K562 (cell line): Measurements from ENCODE around the gene GPR107. TPM values are rescaled to one million over a fixed set of nuclear protein-coding genes. Genes with fewer than 3 reads are reported as not detected.

Experiments
- ATF1 ChIP-seq, 2 experiments: fragments of 450-650 bp in 1 of 2; IDR thresholded peaks; 2 replicates each; pipeline ENCODE4 v1.6.1; 2016; ENCODE audit warnings: missing compliant biosample characterization in 1 of 2, missing genetic modification characterization in 1 of 2
- REST ChIP-seq, 2 experiments: fragments of 450-650 bp; formaldehyde crosslinking in 1 of 2; IDR thresholded peaks; 2 replicates each; pipeline versions ENCODE4 v1.4.0 to v1.6.1; 2014 to 2020; ENCODE audit warnings: mild to moderate bottlenecking in 2 of 2, borderline replicate concordance in 1 of 2, low read depth in 1 of 2
- SMC3 ChIP-seq: conservative IDR thresholded peaks from 2 replicates; pipeline ENCODE4 v1.6.1; 2011; ENCODE audit warnings: low read depth, low read length, improper control_type of control experiment; ENCODE audit not compliant: insufficient read depth
- polyA plus RNA-seq, 8 experiments: library from polyadenylated mRNA; depleted of rRNA in 4 of 8; stranded (reverse) in 5 of 8; unstranded in 3 of 8; fragments of >200 nt; fragmentation: Nextera tagmentation in 2 of 8; fragmentation: Illumina TruSeq in 1 of 8; extraction: Ambion mirVana in 2 of 8; extraction: Trizol in 1 of 8; gene quantifications; 2 replicates each; pipeline versions ENCODE4 v1.2.1 to v1.2.3, GENCODE V29; 2011 to 2014; ENCODE audit warnings: inconsistent platforms in 1 of 8, missing spikeins in 1 of 8
- total RNA-seq, 7 experiments: library from RNA; depleted of rRNA in 6 of 7; stranded (reverse); fragments of >200 nt in 6 of 7; fragmentation: Illumina TruSeq in 2 of 7; extraction: Trizol in 2 of 7; gene quantifications; 2 replicates each; pipeline versions ENCODE4 v1.2.1 to v1.2.3, GENCODE V29; 2011 to 2021; ENCODE audit warnings: low replicate concordance in 1 of 7

Gene GPR107
- total and polyA plus RNA-seq, 9 of the 15 experiments (the other 6 are each of a cell fraction or from before 2014, with no cell fraction given), result 3.2 to 34.6 (median 14.4) TPM

GRCh38 chr9:130107234-130107861, 53.6 kb downstream of the GPR107 start (continued):
- TF ChIP-seq REST (IDR thresholded peaks at IDR 0.05; ENCODE audit: borderline replicate concordance), result peak; percentile 84
- no peak for TF ChIP-seq REST (CRISPR knock-in tag; IDR thresholded peaks at IDR 0.05; ENCODE audit: low read depth)
- peak; percentile 94 for TF ChIP-seq SMC3
- TF ChIP-seq ATF1 (CRISPR knock-in tag; IDR thresholded peaks at IDR 0.05), result no peak
- no peak for TF ChIP-seq ATF1 (tag; IDR thresholded peaks at IDR 0.05)
- TF ChIP-seq, all 486 proteins: peak for 15
